ENCODE data around the gene SRD5A1.

DNA sequence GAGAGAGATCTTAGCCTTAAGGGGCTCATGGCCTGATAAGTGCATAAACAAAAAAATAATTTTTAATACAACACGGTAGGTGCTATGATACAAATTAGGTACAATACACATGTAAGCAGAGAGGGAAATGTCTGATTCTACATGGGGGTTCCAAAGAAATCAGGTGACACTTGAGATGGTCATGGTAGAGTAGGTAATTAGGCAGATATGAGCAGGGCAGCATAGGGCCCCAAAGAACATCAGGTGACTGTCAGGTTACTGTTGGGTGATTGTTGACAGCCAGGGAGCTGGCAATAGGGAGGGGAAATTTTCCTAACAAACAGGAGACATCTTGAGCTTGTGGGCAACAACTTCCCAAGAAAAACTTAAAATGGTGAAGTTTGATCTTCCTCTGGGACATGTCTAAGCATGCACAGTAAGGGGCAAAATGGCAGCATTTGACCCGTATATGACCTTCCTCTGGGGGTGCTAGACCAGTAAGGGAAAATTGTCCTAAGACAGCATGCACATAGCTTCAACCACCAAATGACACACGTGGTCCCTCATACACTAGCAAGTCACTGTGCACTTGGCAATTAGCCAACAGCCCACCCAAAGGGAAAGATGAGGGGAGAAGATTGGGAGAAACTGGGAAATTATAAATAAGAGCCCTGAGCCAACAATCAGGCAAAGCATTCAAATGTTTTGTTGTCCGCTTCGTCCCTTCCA lies 42.7 kb downstream of the SRD5A1 start:
- TF ChIP-seq POLR2A (IDR thresholded peaks at IDR 0.05), result no peak
- TF ChIP-seq, protein P1, sequence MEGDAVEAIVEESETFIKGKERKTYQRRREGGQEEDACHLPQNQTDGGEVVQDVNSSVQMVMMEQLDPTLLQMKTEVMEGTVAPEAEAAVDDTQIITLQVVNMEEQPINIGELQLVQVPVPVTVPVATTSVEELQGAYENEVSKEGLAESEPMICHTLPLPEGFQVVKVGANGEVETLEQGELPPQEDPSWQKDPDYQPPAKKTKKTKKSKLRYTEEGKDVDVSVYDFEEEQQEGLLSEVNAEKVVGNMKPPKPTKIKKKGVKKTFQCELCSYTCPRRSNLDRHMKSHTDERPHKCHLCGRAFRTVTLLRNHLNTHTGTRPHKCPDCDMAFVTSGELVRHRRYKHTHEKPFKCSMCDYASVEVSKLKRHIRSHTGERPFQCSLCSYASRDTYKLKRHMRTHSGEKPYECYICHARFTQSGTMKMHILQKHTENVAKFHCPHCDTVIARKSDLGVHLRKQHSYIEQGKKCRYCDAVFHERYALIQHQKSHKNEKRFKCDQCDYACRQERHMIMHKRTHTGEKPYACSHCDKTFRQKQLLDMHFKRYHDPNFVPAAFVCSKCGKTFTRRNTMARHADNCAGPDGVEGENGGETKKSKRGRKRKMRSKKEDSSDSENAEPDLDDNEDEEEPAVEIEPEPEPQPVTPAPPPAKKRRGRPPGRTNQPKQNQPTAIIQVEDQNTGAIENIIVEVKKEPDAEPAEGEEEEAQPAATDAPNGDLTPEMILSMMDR (IDR thresholded peaks at IDR 0.05), result no peak

Data from adrenal gland (tissue), 5 donors.